IPS-18a (cell line): ENCODE results near the gene FGGY.
"Not testable (repeated sequence)": the region's sequence is repeated elsewhere in the genome, so short reads cannot be mapped to it uniquely, and the experiment has no call there.

ENCODE experiments used
- H3K27ac ChIP-seq: one replicate; pipeline ENCODE4 v1.5.1; 2013; ENCODE audit warnings: low read length
- H3K27me3 ChIP-seq: one replicate; pipeline ENCODE4 v1.6.1; 2013; ENCODE audit warnings: mild to moderate bottlenecking, low read length; ENCODE audit not compliant: control insufficient read depth, insufficient read depth
- H3K36me3 ChIP-seq: one replicate; pipeline ENCODE4 v1.6.1; 2013; ENCODE audit warnings: low read depth, low read length; ENCODE audit not compliant: control insufficient read depth
- H3K4me1 ChIP-seq: one replicate; pipeline ENCODE4 v1.6.1; 2013; ENCODE audit warnings: low read depth, low read length; ENCODE audit not compliant: control insufficient read depth
- H3K4me3 ChIP-seq: one replicate; pipeline ENCODE4 v1.5.1; 2013; ENCODE audit warnings: low read length
- H3K9ac ChIP-seq: one replicate; pipeline ENCODE4 v1.6.1; 2013; ENCODE audit warnings: mild to moderate bottlenecking, low read length, moderate library complexity
- H3K9me3 ChIP-seq: one replicate; pipeline ENCODE4 v1.6.1; 2013; ENCODE audit warnings: low read depth, low read length; ENCODE audit not compliant: control insufficient read depth

Gene FGGY

DNA sequence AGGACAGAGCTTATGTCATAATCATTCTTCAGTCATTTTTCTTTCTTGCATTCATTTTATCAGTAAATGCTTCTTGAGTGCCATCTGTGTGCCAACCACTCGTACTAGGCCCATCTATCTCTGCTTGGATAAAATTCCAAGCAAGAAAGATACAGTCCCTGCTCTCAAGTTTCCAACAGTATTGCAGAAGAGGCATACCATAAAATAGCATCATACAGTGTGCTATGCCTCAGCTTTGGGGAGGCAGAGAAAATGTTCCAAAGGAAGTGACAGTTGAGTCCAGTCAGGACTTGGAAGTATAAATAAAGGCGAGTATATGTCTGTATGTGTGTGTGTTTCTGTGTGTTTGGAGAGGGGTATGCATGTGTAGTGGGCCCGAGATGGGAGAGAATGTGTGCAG, 404.5 kb downstream of the FGGY start:
- peaks cover 23% of the 10 kb centered on the region for H3K4me1 ChIP-seq
- no peak overlapping the region for H3K4me3 ChIP-seq
- H3K27ac ChIP-seq, result no peak overlapping the region
- H3K9ac ChIP-seq, result no peak overlapping the region
- no peaks in the 10 kb centered on the region for H3K9me3 ChIP-seq
- H3K27me3 ChIP-seq, result no peaks in the 10 kb centered on the region
- no peaks in the 10 kb centered on the region for H3K36me3 ChIP-seq

DNA sequence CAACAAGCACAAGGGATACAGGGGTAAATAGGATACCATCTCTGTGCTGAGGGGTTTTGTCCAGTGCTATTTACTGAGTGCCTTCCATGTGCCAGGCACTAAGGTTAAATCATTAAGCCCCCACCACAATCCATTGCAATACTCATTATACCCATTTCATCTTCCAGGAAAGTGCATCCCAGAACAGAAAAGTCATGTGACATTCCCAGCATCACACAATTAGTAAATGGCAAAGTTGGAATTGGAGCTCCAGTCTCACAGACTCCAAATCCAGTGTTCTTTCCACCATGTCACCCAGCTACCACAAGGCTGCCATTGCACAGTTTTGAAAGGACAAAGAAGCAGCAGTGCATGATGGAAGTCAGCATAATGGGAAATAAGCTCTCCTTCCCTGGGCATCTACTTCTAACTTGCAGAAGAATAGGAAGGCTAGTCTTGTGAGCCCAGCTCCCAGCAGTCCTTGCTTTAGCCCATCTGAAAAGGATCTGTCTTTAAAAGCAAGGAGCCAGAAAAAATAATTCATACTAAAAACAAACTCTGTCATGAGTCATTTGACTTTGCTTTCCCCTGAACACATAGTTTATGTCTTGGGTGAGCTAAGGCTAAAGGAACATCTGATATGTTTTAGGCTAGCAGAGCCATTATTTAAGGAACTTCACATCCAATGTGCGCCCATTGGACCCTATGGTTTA, 406.5 kb downstream of the FGGY start:
- no peaks in the 10 kb centered on the region for H3K9me3 ChIP-seq
- H3K9ac ChIP-seq, result no peak overlapping the region
- no peaks in the 10 kb centered on the region for H3K36me3 ChIP-seq
- H3K27me3 ChIP-seq, result no peaks in the 10 kb centered on the region
- H3K27ac ChIP-seq, result no peak overlapping the region
- H3K4me1 ChIP-seq, result peaks cover 8% of the 10 kb centered on the region
- no peak overlapping the region for H3K4me3 ChIP-seq

DNA sequence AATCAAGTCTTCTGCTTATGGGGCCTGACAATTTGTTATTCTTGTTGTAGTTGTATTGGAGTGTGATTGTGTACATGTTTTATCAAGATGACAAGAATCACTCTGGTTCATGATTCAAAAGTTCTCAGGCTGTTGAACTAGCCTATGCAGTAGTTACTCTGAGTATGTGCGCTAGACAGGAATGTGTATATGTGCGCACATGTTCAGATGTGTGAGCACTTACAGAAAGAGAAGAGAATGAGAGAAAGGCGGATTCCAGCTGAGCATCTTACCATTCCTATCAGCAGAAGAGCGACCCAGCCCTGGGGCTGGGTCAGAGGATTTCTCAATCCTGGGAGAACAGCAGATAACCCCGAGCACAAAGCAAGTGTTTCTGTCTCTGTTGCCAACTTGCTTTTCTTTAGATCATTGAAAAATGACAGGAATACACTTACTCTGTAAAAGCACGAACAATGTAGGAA, 407.1 kb downstream of the FGGY start:
- no peak overlapping the region for H3K4me3 ChIP-seq
- H3K9me3 ChIP-seq, result no peaks in the 10 kb centered on the region
- H3K4me1 ChIP-seq, result peaks cover 3% of the 10 kb centered on the region
- H3K27ac ChIP-seq, result no peak overlapping the region
- H3K36me3 ChIP-seq, result no peaks in the 10 kb centered on the region
- H3K9ac ChIP-seq, result no peak overlapping the region
- no peaks in the 10 kb centered on the region for H3K27me3 ChIP-seq

- no peaks in the 10 kb centered on the region for H3K27me3 ChIP-seq
- H3K4me3 ChIP-seq, result no peak overlapping the region
- H3K9ac ChIP-seq, result no peak overlapping the region
- H3K9me3 ChIP-seq, result no peaks in the 10 kb centered on the region
- no peak overlapping the region for H3K27ac ChIP-seq
- H3K4me1 ChIP-seq, result no peaks in the 10 kb centered on the region
- H3K36me3 ChIP-seq, result no peaks in the 10 kb centered on the region
Observed at GRCh38 chr1:59704716-59705115, 407.8 kb downstream of the FGGY start.

DNA sequence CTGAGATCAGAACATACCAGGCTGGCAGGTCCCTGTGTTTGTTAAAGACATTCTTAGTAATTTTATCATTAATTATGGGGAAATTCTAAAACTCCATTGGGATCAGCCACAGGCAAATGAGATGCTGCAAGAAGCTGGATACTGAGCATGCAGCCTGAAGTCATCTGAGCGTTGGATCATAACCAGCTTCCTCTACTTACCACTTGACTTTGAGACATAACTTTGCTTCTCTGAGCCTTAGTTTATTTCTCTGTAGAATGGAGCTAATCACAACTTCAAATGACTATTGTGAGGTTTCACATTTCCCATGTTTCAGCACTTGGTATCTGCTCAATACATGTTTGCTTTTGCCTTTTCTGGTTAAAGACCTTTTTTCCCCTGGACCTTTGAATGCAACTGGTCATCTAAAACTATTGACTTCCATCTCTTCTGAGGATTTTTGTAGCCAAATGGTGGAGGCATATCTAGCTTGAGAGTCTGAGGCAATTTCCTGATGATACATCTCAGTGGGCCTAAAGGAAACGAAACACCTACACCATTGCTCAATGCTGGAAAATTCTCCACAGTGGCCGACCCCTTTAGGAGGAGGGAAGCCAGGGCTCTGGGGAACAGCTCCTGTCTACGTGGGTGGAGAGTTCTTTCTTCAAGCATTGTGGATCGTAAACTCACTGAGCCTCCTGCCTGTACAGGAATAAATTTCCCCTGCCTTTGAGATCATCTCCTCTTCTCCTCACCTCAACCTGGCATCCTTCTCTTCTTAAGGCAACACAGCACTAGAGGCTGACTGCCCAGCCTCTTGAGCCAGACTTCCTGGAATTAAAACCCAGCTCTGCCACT, 408.8 kb downstream of the FGGY start:
- no peak overlapping the region for H3K27ac ChIP-seq
- no peaks in the 10 kb centered on the region for H3K4me1 ChIP-seq
- H3K4me3 ChIP-seq, result no peak overlapping the region
- H3K9me3 ChIP-seq, result no peaks in the 10 kb centered on the region
- H3K27me3 ChIP-seq, result no peaks in the 10 kb centered on the region
- H3K9ac ChIP-seq, result no peak overlapping the region
- no peaks in the 10 kb centered on the region for H3K36me3 ChIP-seq

DNA sequence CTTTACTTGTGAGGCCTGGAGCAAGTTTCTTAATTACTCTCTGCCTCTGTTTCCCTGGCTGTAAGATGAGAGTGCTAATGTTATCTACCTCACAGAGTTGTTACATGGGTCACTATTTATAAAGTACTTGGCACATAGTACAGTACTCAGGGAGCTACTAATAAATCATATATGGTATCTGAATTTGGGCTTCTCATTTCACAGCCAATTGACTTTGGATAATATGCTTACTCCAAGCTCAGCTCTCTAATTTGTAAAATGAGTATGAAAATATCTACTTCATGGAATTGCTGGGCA, 409.4 kb downstream of the FGGY start:
- Histone ChIP-seq H3K27me3 (no peaks in the 10 kb centered on the region), H3K27ac (no peak overlapping the region), H3K36me3 (no peaks in the 10 kb centered on the region), H3K4me1 (no peaks in the 10 kb centered on the region), H3K9me3 (no peaks in the 10 kb centered on the region), H3K4me3 (no peak overlapping the region), H3K9ac (no peak overlapping the region)

DNA sequence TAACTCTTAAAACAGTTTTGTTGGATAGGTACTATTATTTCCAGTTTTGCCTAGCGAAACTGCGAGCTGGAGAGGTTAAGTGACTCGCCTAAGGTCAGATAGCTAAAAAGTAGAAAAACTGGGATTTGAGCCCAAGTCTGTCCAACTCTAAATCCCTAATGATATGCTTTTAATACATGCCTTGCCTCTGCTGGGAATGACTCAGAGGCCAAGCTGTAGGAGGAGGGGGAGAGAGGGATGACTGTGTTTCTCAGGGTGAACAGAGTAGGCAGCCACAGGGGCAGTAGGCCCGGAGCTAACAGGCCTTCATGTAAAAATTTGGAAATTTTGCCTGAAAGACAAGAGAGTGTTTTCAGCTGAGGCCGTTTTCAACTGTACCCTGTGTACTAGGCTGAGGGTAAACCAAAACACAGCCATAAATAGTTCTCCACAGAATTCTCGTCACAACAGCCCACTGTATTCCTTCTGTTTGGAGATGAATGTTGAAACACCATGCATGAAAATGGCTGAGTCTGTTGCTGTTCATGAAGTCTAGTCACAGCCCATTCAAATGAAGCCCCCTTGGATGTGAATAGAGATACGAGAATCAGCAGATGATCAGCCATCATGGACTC, 410.4 kb downstream of the FGGY start:
- H3K4me3 ChIP-seq, result no peak overlapping the region
- H3K27ac ChIP-seq, result no peak overlapping the region
- H3K27me3 ChIP-seq, result no peaks in the 10 kb centered on the region
- H3K9me3 ChIP-seq, result no peaks in the 10 kb centered on the region
- H3K9ac ChIP-seq, result no peak overlapping the region
- H3K36me3 ChIP-seq, result no peaks in the 10 kb centered on the region
- no peaks in the 10 kb centered on the region for H3K4me1 ChIP-seq

DNA sequence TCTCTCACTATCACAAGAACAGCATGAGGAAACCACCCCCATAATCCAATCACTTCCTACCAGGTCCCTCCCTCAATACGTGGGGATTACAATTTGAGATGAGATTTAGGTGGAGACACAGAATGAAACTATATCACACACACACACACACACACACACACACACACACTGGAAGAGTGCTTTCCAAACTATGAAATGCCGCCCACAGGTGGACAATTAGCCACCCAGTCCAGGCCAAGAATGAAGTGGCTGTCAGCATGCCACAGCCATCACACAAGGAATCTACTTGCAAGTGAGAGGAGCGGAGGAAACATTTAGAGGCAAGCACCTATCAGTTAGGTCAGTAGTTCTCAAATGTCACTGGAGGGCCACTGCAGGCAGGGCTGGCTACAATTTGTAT, 412.4 kb downstream of the FGGY start:
- H3K27me3 ChIP-seq, result no peaks in the 10 kb centered on the region
- no peaks in the 10 kb centered on the region for H3K9me3 ChIP-seq
- no peak overlapping the region for H3K4me3 ChIP-seq
- no peak overlapping the region for H3K27ac ChIP-seq
- H3K36me3 ChIP-seq, result no peaks in the 10 kb centered on the region
- no peak overlapping the region for H3K9ac ChIP-seq
- no peaks in the 10 kb centered on the region for H3K4me1 ChIP-seq

- not testable (repeated sequence) for H3K27ac ChIP-seq, H3K4me1 ChIP-seq, H3K9ac ChIP-seq, H3K9me3 ChIP-seq, H3K36me3 ChIP-seq, H3K27me3 ChIP-seq, H3K4me3 ChIP-seq
Observed at GRCh38 chr1:59710920-59711319, 414.0 kb downstream of the FGGY start.

DNA sequence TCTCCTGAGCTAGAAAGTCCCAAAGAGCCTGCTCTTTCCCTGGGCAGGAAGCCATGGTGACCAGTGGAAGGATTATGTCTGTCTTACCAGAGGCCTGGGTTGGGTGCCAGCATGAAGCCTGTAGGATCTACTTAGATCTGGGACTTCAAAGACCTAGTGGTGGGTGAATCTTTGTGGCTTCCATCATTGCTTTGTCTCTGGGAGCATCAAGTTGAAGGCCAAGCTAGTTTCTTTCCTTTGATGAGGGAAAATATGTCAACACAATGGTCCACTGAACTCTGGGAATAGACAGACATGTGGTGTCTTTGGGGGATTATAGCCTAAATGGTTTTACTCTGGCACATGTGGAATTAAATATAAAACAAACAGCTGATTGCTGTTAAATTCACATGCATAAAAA, 417.3 kb downstream of the FGGY start:
- no peaks in the 10 kb centered on the region for H3K27me3 ChIP-seq
- H3K4me1 ChIP-seq, result no peaks in the 10 kb centered on the region
- H3K4me3 ChIP-seq, result no peak overlapping the region
- H3K36me3 ChIP-seq, result no peaks in the 10 kb centered on the region
- H3K9me3 ChIP-seq, result no peaks in the 10 kb centered on the region
- H3K9ac ChIP-seq, result no peak overlapping the region
- no peak overlapping the region for H3K27ac ChIP-seq

DNA sequence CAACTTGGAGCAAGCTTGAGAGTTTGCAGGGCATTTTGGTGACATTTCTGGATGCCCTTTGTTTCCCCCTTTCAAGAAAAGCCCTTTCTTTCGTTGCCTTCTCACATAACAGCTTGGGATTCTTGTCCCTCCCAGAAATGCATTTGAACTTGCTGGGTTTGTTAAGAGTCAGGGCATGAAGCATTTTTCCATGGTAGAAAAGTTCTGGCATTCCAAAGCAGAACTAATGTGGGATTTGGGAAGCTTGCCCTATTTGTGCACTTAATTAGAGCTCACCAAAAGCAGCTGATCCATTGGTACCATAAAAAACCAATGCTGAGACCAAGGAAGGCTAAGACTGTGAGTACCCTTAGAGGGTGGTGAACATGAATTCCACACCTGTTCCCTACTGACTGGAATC, 418.1 kb downstream of the FGGY start:
- Histone ChIP-seq H3K36me3 (no peaks in the 10 kb centered on the region), H3K9ac (no peak overlapping the region), H3K4me3 (no peak overlapping the region), H3K27ac (no peak overlapping the region), H3K27me3 (no peaks in the 10 kb centered on the region), H3K9me3 (no peaks in the 10 kb centered on the region), H3K4me1 (no peaks in the 10 kb centered on the region)

DNA sequence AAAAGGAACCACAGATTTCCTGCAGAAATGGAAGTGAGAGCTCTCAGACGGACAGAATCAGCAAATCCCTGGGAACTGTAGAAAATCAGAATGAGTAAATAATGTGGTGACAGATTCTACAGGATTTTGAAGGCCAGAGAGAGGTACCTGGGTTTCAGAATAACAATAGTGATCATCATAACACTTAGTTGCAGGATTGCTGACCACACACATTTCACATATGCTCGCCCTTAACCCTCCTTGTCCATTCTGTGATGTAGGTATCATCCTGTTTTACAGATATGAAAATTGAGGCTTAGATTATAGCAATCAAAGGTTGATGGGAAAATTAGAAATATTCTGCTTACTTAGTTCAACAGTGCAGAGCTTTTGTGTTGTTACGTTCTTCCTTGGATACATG, 419.9 kb downstream of the FGGY start:
- Histone ChIP-seq H3K9ac (no peak overlapping the region), H3K27ac (no peak overlapping the region)

More for the DNA sequence above, 419.9 kb downstream of the FGGY start:
- Histone ChIP-seq H3K4me1 (no peaks in the 10 kb centered on the region), H3K36me3 (no peaks in the 10 kb centered on the region), H3K4me3 (no peak overlapping the region), H3K27me3 (no peaks in the 10 kb centered on the region), H3K9me3 (no peaks in the 10 kb centered on the region)
